Hepatocyte (in vitro differentiated cells): ENCODE measurements around the gene SLC35C1. TPM values are rescaled to one million over a fixed set of nuclear protein-coding genes. Genes with fewer than 3 reads are reported as not detected.
A peak's percentile ranks its signal among the peaks of the same experiment; 100 is the strongest.

Experiments
- DNase-seq: peaks from one replicate; pipeline ENCODE4 v3.0.0-alpha.2; 2016; ENCODE audit warnings: low spot score
- H2AFZ ChIP-seq: fragments of 200-600 bp; sonication (generic); 2 replicates; pipeline ENCODE4 v1.6.0; 2016; ENCODE audit warnings: antibody characterized with exemption, mild to moderate bottlenecking
- H3K27ac ChIP-seq: fragments of 200-600 bp; sonication (generic); 2 replicates; pipeline ENCODE4 v1.5.1; 2016; ENCODE audit warnings: mild to moderate bottlenecking
- H3K27me3 ChIP-seq: fragments of 200-600 bp; sonication (generic); 2 replicates; pipeline ENCODE4 v1.6.1; 2016
- H3K36me3 ChIP-seq: fragments of 200-600 bp; sonication (generic); replicated peaks from 2 replicates; pipeline ENCODE4 v1.5.1; 2016; ENCODE audit warnings: low read depth; ENCODE audit not compliant: insufficient read depth
- H3K4me1 ChIP-seq: fragments of 200-600 bp; sonication (generic); 2 replicates; pipeline ENCODE4 v1.5.1; 2016; ENCODE audit warnings: mild to moderate bottlenecking, moderate library complexity; ENCODE audit not compliant: insufficient read depth
- H3K4me2 ChIP-seq: fragments of 200-600 bp; sonication (generic); 2 replicates; pipeline ENCODE4 v1.6.0; 2016
- H3K4me3 ChIP-seq: fragments of 200-600 bp; sonication (generic); 2 replicates; pipeline ENCODE4 v1.5.1; 2016; ENCODE audit warnings: mild to moderate bottlenecking
- H3K79me2 ChIP-seq: fragments of 200-600 bp; sonication (generic); 2 replicates; pipeline ENCODE4 v1.6.0; 2017; ENCODE audit warnings: mild to moderate bottlenecking
- H3K9me2 ChIP-seq: fragments of 200-600 bp; sonication (generic); replicated peaks from 2 replicates; pipeline ENCODE4 v1.6.0; 2017; ENCODE audit warnings: mild to moderate bottlenecking; ENCODE audit not compliant: insufficient read depth
- H3K9me3 ChIP-seq: fragments of 200-600 bp; sonication (generic); 2 replicates; pipeline ENCODE4 v1.5.1; 2016; ENCODE audit warnings: low read depth, mild to moderate bottlenecking
- H4K20me1 ChIP-seq: fragments of 200-600 bp; sonication (generic); 2 replicates; pipeline ENCODE4 v1.6.0; 2016; ENCODE audit warnings: mild to moderate bottlenecking; ENCODE audit not compliant: insufficient read depth, poor library complexity, severe bottlenecking
- EZH2 ChIP-seq: fragments of 200-600 bp; sonication (generic); IDR thresholded peaks from 2 replicates; pipeline ENCODE4 v1.6.1; 2016; ENCODE audit warnings: antibody characterized with exemption, mild to moderate bottlenecking, borderline replicate concordance
- EZH2phosphoT487 ChIP-seq: fragments of 200-600 bp; sonication (generic); IDR thresholded peaks from one replicate; pipeline ENCODE4 v1.6.1; 2018; ENCODE audit warnings: antibody characterized with exemption, mild to moderate bottlenecking, low read depth, moderate library complexity; ENCODE audit not compliant: unreplicated experiment, severe bottlenecking
- WGBS: methylation state at CpG from one replicate; pipeline ENCODE4 v1.1.6; 2016; ENCODE audit warnings: low lambda C conversion rate; ENCODE audit errors: missing lambda C conversion rate; 5-methylcytosine and 5-hydroxymethylcytosine counted together
- polyA plus RNA-seq: library from polyadenylated mRNA; unstranded; fragments of >200 nt; fragmentation: Nextera tagmentation; extraction: Ambion mirVana; gene quantifications from 2 replicates; pipeline ENCODE4 v1.2.1, GENCODE V29; 2016
- total RNA-seq: library from RNA; depleted of rRNA; stranded (reverse); fragments of >200 nt; gene quantifications from 2 replicates; pipeline ENCODE4 v1.2.3, GENCODE V29; 2014
- TF ChIP-seq, protein P1 (sequence below): fragments of 200-600 bp; sonication (generic); IDR thresholded peaks from 2 replicates; pipeline ENCODE4 v1.5.1; 2016; ENCODE audit warnings: antibody characterized with exemption, mild to moderate bottlenecking; ENCODE audit not compliant: poor library complexity

SLC35C1 gene
- total RNA-seq: 11.1 and 12.7 TPM in 2 replicates
- 22.1 and 25.0 TPM in 2 replicates for polyA plus RNA-seq

DNA sequence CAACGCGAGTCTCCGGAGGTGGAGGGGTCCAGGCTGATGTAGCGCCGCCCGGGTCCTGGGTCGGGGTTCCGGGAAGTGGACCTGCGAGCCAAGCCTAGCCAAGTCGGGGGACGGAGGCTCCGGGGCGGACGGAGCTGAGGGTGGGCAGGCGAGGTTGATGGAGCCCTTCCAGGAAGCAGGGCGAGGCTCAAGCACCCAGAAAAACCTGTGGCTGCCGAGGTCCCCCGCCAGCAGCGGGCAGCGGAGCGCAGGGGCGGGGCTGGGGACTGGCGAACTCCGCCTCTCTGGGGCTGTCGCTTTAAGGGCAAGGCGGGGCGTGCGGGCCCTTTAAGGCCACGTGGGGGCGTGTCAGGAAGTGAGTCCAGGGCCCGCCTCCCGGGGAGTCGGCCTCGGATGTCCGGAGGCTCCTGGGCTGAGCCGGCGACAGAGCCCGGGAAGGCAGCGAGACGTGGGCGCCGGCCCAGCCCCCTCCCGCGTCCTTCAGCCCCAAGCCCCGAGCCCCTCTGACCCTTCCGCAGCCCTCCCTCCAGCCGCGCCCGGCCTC, at the start of gene SLC35C1:
Gene SLC35C1, plus strand, starts transcription at position 389 of the 544 bp plus-strand sequence. CDS start 653 bp downstream, outside the sequence.
- no peaks in the 10 kb centered on the region for H3K9me2 ChIP-seq
- H3K36me3 ChIP-seq: no peaks in the 10 kb centered on the region
- peak; percentile 99 for DNase-seq
- H3K79me2 ChIP-seq: peaks cover 32% of the 10 kb centered on the region
- peaks cover 2% of the 10 kb centered on the region for H4K20me1 ChIP-seq
- 2% methylated on average over 15 of the region's 49 CpGs for WGBS
- no peaks in the 10 kb centered on the region for H3K9me3 ChIP-seq
- H2AFZ ChIP-seq: peak within 1 kb of the TSS; percentile 88
- peak within 1 kb of the TSS; percentile 96 for H3K4me2 ChIP-seq
- TF ChIP-seq EZH2phosphoT487: no peak
- no peak for TF ChIP-seq EZH2
- TF ChIP-seq, protein P1, sequence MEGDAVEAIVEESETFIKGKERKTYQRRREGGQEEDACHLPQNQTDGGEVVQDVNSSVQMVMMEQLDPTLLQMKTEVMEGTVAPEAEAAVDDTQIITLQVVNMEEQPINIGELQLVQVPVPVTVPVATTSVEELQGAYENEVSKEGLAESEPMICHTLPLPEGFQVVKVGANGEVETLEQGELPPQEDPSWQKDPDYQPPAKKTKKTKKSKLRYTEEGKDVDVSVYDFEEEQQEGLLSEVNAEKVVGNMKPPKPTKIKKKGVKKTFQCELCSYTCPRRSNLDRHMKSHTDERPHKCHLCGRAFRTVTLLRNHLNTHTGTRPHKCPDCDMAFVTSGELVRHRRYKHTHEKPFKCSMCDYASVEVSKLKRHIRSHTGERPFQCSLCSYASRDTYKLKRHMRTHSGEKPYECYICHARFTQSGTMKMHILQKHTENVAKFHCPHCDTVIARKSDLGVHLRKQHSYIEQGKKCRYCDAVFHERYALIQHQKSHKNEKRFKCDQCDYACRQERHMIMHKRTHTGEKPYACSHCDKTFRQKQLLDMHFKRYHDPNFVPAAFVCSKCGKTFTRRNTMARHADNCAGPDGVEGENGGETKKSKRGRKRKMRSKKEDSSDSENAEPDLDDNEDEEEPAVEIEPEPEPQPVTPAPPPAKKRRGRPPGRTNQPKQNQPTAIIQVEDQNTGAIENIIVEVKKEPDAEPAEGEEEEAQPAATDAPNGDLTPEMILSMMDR: no peak
- H3K4me3 ChIP-seq: peak within 1 kb of the TSS; percentile 81
- H3K27me3 ChIP-seq: no peaks in the 10 kb centered on the region
- peak within 1 kb of the TSS; percentile 95 for H3K27ac ChIP-seq
- H3K4me1 ChIP-seq: peaks cover 21% of the 10 kb centered on the region

DNA sequence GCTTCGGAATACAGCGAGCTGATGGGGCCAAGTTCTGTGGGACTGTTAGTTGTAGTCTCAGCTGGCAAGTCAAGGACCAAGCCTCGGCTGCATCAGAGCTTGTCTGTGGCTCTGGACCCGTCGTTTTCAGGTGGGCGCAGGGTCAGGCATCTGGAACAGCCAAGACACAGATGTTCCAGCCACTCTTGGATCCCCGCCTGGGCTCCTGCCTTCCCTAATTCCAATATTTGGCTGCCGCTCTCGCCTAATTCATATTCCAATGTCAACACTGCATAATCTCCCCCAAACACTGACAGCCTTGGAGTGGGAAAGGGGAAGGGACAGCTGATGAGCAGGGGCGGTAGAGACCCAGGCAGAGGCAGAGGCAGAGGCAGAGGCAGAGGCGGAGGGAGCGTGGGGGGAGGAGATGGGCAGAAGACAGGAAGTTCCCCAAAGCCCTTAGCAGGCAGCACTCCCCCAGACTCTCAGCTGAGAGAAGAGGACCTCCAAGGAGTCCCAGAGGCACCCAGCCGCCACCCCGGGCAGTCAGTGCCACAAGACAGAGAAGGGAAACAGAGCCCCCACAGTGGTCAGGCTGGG, 49.6 kb upstream of the SLC35C1 start:
- no peak overlapping the region for H3K4me2 ChIP-seq
- no peaks in the 10 kb centered on the region for H3K27me3 ChIP-seq
- no peaks in the 10 kb centered on the region for H3K36me3 ChIP-seq
- no peak for TF ChIP-seq EZH2
- TF ChIP-seq EZH2phosphoT487: no peak
- TF ChIP-seq, protein P1: no peak
- H2AFZ ChIP-seq: no peak overlapping the region
- H3K4me1 ChIP-seq: peaks cover 2% of the 10 kb centered on the region
- H3K4me3 ChIP-seq: no peak overlapping the region
- no peaks in the 10 kb centered on the region for H4K20me1 ChIP-seq
- WGBS: 68% methylated on average over 14 of the region's 14 CpGs
- H3K9me2 ChIP-seq: no peaks in the 10 kb centered on the region
- DNase-seq: no peak
- peak overlapping the region; percentile 44 for H3K27ac ChIP-seq
- no peaks in the 10 kb centered on the region for H3K79me2 ChIP-seq
- no peaks in the 10 kb centered on the region for H3K9me3 ChIP-seq

DNA sequence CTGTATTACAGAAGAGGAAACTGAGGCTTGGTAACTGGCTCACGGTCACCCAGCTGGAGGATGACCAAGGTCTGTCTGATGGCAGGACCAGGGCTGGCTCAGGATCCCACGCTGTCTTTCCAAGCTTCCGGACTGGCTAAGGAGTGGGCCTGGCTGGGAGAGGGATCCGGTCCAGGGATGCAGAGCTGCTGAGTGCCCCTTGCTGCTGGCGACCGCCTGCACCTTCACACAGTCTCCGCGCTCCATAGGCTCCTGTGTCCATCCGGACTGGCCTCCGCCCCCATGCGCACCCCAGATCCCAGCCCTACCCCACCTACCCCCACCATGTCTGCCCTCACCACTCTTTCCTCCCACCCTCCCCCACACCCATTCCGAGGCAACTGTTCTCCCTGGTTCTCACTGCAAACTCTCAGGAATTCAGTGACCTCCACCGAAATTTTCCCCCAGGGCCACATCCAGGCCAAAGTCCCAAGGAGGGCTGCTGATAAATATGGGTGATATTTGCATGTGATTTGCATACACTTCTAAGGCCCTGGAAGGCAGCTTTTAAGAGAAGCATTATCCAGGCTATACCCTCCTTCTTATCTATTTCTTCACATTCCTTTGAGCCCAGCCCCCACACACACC, 48.5 kb upstream of the SLC35C1 start:
- no peak for DNase-seq
- no peaks in the 10 kb centered on the region for H3K27me3 ChIP-seq
- H3K79me2 ChIP-seq: no peaks in the 10 kb centered on the region
- no peaks in the 10 kb centered on the region for H4K20me1 ChIP-seq
- no peaks in the 10 kb centered on the region for H3K9me3 ChIP-seq
- no peaks in the 10 kb centered on the region for H3K9me2 ChIP-seq
- peaks cover 2% of the 10 kb centered on the region for H3K4me1 ChIP-seq
- 63% methylated on average over 7 of the region's 13 CpGs for WGBS
- no peak overlapping the region for H2AFZ ChIP-seq
- TF ChIP-seq EZH2 (no peak), EZH2phosphoT487 (no peak)
- TF ChIP-seq, protein P1: no peak
- H3K36me3 ChIP-seq: no peaks in the 10 kb centered on the region
- H3K4me2 ChIP-seq: no peak overlapping the region
- H3K27ac ChIP-seq: no peak overlapping the region
- H3K4me3 ChIP-seq: no peak overlapping the region
